ENCODE measurements around the gene PRPF6. TPM values are rescaled to one million over a fixed set of nuclear protein-coding genes. Genes with fewer than 3 reads are reported as not detected.

Gene PRPF6
- total RNA-seq, 6 donors from 2014 or later = 60.5 to 113 (median 68.0) TPM

DNA sequence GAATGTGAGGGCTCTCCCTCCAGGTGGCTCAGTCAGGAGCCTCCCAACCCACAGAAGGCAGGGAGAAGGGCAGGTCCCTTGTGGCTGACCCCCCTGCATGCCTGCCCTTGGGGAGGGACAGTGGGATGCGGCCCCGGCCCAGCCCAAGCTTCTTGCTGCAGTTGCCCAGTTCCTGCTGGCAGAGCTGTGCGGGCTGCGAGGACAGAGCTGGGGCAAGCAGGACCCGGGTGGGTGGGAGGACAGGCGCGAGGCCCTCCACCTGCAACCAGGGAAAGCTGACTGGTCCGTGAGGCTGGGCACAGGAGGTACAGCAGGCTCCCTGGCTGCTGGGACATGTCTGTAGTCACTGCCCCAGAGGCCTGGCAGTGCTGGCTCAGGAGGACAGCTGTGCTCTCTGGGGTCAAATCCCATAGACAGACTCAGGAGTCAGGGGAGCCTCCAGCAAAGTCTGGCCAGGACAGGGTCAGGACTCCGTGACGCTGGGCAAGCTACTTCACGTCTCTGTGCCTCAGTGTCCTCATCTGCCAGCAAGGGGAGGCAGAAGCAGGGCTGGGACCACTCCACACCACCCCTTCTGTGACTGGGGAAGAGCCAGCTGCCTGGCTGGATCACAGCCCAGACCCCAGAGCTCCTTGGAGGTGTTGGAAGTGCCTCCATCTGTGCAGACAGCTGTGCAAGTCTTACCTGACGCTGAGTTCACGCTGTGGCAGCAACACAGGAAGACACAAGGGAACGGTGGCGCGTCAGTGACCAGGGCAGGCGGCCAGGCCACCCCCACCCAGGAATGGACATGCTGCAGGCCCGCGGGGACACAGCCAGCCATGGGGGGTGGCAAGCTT lies 37.7 kb upstream of the PRPF6 start:
- DNase-seq (peak in 1 of 2 donors; percentile 83), ATAC-seq (ENCODE audit: low FRiP score in 2 of 2) (no peak)
- Histone ChIP-seq H3K4me1 (peaks cover 22 to 41% (median 30%) of the 10 kb centered on the region in 4 donors), H3K36me3 (peaks cover 8 to 71% (median 60%) of the 10 kb centered on the region in 4 donors), H3K27me3 (no peaks in the 10 kb centered on the region), H3K27ac (peak overlapping the region; percentile 73 to 84 (median 82)), H3K9me3 (no peaks in the 10 kb centered on the region), H3K4me3 (no peak overlapping the region)
- WGBS, 2 donors = 79 to 89% methylated on average over 15 to 18 of the region's 19 CpGs
- TF ChIP-seq POLR2A (IDR thresholded peaks at IDR 0.05) (no peak), EP300 (IDR thresholded peaks at IDR 0.05) (no peak), POLR2AphosphoS5 (IDR thresholded peaks at IDR 0.05) (no peak)
- TF ChIP-seq, protein P1, sequence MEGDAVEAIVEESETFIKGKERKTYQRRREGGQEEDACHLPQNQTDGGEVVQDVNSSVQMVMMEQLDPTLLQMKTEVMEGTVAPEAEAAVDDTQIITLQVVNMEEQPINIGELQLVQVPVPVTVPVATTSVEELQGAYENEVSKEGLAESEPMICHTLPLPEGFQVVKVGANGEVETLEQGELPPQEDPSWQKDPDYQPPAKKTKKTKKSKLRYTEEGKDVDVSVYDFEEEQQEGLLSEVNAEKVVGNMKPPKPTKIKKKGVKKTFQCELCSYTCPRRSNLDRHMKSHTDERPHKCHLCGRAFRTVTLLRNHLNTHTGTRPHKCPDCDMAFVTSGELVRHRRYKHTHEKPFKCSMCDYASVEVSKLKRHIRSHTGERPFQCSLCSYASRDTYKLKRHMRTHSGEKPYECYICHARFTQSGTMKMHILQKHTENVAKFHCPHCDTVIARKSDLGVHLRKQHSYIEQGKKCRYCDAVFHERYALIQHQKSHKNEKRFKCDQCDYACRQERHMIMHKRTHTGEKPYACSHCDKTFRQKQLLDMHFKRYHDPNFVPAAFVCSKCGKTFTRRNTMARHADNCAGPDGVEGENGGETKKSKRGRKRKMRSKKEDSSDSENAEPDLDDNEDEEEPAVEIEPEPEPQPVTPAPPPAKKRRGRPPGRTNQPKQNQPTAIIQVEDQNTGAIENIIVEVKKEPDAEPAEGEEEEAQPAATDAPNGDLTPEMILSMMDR (IDR thresholded peaks at IDR 0.05) = no peak

DNA sequence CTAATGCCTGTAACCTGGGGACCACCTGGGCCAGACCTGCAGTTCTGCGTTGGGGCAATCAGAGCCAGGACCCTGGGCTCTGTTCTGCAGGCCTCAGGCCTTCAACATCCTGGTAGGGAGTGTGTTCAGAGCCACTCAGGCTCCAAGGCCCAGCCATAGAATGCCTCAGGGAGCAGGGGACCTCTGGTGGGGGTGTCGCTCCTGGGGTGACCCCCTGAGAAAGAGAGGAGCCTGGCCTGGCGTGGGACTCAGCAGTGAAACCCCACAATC lies 37.2 kb upstream of the PRPF6 start:
- Histone ChIP-seq H3K4me1 (peaks cover 27 to 47% (median 32%) of the 10 kb centered on the region in 4 donors), H3K27ac (peak overlapping the region in 3 of 4 donors; percentile 4 to 84 (median 82)), H3K36me3 (peaks cover 8 to 66% (median 55%) of the 10 kb centered on the region in 4 donors), H3K4me3 (no peak overlapping the region), H3K9me3 (no peaks in the 10 kb centered on the region), H3K27me3 (no peaks in the 10 kb centered on the region)
- DNase-seq (no peak), ATAC-seq (ENCODE audit: low FRiP score in 2 of 2) (no peak)
- 100% methylated on average over 1 of the region's 3 CpGs; no CpG with 5 or more reads in 1 of the 2 donors for WGBS, 2 donors
- TF ChIP-seq EP300 (IDR thresholded peaks at IDR 0.05) (no peak), POLR2A (IDR thresholded peaks at IDR 0.05) (no peak), POLR2AphosphoS5 (IDR thresholded peaks at IDR 0.05) (no peak)
- TF ChIP-seq, protein P1 (IDR thresholded peaks at IDR 0.05) = no peak

DNA sequence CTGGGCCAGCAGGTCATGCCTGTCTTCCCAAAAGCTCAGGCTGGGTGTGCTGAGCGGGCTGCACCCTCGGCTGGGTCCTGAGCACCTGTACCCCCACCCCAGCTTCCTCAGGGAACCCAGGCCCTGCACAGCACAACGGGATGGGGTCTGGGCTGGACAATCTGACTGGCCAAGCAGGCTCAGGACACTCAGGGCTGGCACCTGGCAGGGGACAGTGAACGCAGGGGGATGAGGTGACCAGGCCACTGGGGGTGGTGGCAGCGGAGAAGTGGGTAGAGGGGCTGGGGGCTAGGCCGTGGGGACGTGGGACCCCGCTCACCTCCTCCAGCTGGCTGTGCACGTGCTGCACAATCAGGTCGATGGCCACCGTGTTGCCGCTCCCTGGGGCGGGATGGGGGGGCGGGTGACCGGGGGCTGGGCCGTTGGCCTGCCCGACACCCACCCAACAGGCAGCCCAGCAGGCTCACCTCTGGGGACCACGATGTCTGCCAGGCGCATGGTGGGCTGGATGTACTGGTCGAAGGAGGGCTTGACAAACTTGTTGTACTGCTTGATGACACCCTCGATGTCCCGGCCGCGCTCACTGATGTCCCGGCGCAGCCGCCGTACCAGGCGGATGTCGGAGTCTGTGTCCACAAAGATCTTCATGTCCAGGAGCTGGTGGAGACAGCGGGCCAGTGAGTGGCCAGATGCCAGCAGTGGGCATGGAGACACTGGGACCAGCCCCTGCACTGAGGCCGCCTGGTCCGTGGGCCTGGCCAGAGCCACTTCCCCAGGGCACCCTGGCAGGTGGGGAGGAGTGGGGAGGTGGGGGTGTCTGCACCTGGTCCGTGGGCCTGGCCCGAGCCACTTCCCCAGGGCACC lies 36.6 kb upstream of the PRPF6 start:
- peaks cover 33 to 52% (median 38%) of the 10 kb centered on the region in 4 donors for H3K4me1 ChIP-seq
- no peaks in the 10 kb centered on the region for H3K27me3 ChIP-seq
- DNase-seq = peak in 1 of 2 donors; percentile 74
- H3K27ac ChIP-seq = peak overlapping the region in 3 of 4 donors; percentile 4 to 84 (median 82)
- no peak for TF ChIP-seq EP300 (IDR thresholded peaks at IDR 0.05)
- TF ChIP-seq, protein P1 (IDR thresholded peaks at IDR 0.05) = no peak
- no peak for TF ChIP-seq POLR2A (IDR thresholded peaks at IDR 0.05)
- ATAC-seq (ENCODE audit: low FRiP score in 2 of 2) = no peak
- peaks cover 8 to 60% (median 49%) of the 10 kb centered on the region in 4 donors for H3K36me3 ChIP-seq
- no peaks in the 10 kb centered on the region for H3K9me3 ChIP-seq
- WGBS, 2 donors = 93 to 95% methylated on average over 12 to 24 of the region's 35 CpGs
- H3K4me3 ChIP-seq = no peak overlapping the region

DNA sequence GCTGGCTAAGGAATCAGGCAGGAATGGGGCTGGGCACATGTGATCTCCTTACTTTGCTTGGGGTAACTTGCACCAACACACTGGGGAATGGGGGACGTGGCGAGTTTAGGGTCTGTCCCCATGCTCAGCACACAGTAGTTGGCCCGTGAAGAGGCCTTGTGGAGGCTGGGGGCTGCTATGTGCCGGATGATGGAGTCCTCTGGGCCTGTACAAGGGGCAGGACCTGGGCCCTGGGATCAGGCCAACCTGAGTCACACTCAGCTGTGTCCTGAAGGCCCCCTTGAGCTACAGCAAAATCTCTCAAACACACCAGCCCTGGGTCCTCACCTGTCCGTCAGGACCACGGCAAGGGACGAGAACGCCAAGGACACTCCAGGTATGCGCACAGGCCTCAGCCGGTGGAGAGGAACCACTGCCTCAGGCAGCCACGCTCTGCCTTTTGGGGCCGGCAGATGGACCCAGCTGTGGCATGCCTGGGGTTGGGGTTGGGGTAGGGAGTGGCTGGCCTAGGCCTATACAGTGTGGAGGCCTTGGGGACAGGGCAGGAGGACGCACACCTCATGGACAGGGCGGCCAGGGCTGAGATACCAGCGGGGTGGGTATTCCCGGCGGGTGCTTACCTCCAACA lies 35.8 kb upstream of the PRPF6 start:
- H3K9me3 ChIP-seq = no peaks in the 10 kb centered on the region
- 93 to 96% methylated on average over 5 to 16 of the region's 17 CpGs for WGBS, 2 donors
- peak in 1 of 2 donors; percentile 50 for DNase-seq
- H3K4me1 ChIP-seq = peaks cover 41 to 61% (median 46%) of the 10 kb centered on the region in 4 donors
- H3K27ac ChIP-seq = peak overlapping the region in 1 of 4 donors; percentile 84
- H3K36me3 ChIP-seq = peaks cover 7 to 52% (median 43%) of the 10 kb centered on the region in 4 donors
- TF ChIP-seq POLR2AphosphoS5 (IDR thresholded peaks at IDR 0.05) (no peak), POLR2A (IDR thresholded peaks at IDR 0.05) (no peak), EP300 (IDR thresholded peaks at IDR 0.05) (no peak)
- TF ChIP-seq, protein P1 (IDR thresholded peaks at IDR 0.05) = no peak
- no peak overlapping the region for H3K4me3 ChIP-seq
- no peaks in the 10 kb centered on the region for H3K27me3 ChIP-seq
- ATAC-seq (ENCODE audit: low FRiP score in 2 of 2) = no peak

Measured in upper lobe of left lung (tissue), 6 donors.